Ascending aorta (tissue), 2 donors: ENCODE measurements around the gene VANGL2. TPM values are rescaled to one million over a fixed set of nuclear protein-coding genes. Genes with fewer than 3 reads are reported as not detected.
"Not testable (repeated sequence)": the region's sequence is repeated elsewhere in the genome, so short reads cannot be mapped to it uniquely, and the experiment has no call there.

Source experiments
- DNase-seq, 2 donors: peaks; one replicate each; pipeline ENCODE4 v3.0.0-alpha.2; 2019; ENCODE audit warnings: low spot score in 2 of 2
- H3K27ac ChIP-seq, 2 donors: fragments of 200-600 bp; sonication (generic); one replicate each; pipeline ENCODE4 v1.5.1; 2016 to 2017; ENCODE audit warnings: mild to moderate bottlenecking in 1 of 2
- H3K27me3 ChIP-seq: fragments of 200-600 bp; sonication (generic); one replicate; pipeline ENCODE4 v1.5.1; 2017
- H3K36me3 ChIP-seq, 2 donors: fragments of 200-600 bp; sonication (generic); one replicate each; pipeline ENCODE4 v1.5.1; 2016
- H3K4me1 ChIP-seq, 2 donors: fragments of 200-600 bp; sonication (generic); one replicate each; pipeline ENCODE4 v1.5.1; 2016 to 2017; ENCODE audit warnings: mild to moderate bottlenecking in 1 of 2
- H3K4me3 ChIP-seq, 2 donors: fragments of 200-600 bp; sonication (generic); one replicate each; pipeline ENCODE4 v1.5.1; 2016 to 2017; ENCODE audit warnings: mild to moderate bottlenecking in 1 of 2
- H3K9me3 ChIP-seq, 2 donors: fragments of 200-600 bp; sonication (generic); one replicate each; pipeline ENCODE4 v1.5.1; 2016
- CTCF ChIP-seq, 3 experiments: fragments of 200-600 bp in 2 of 3; fragments of 450-650 bp in 1 of 3; sonication (generic) in 2 of 3; IDR thresholded peaks; one replicate each; pipeline ENCODE4 v1.5.1; 2016 to 2019; ENCODE audit warnings: antibody characterized with exemption in 3 of 3, mild to moderate bottlenecking in 1 of 3, moderate library complexity in 1 of 3
- intact Hi-C: fragments of 100-400 bp; cut with DNase I; formaldehyde crosslinking; loops from one replicate; pipeline ENCODE4 v1.15.1; 2023
- total RNA-seq: library from RNA; depleted of rRNA; stranded (reverse); fragments of >200 nt; gene quantifications from one replicate; pipeline ENCODE4 v1.1.0, GENCODE V29; 2016

VANGL2 gene
- total RNA-seq, 1 donor from 2014 or later, result 0.96 TPM

GRCh38 chr1:160376525-160377131 is 23.7 kb upstream of the VANGL2 start:
- no peaks in the 10 kb centered on the region for H3K27me3 ChIP-seq
- TF ChIP-seq CTCF (IDR thresholded peaks at IDR 0.05), result peak; percentile 69 to 79 (median 70)
- no peaks in the 10 kb centered on the region for H3K4me1 ChIP-seq
- H3K36me3 ChIP-seq, result no peaks in the 10 kb centered on the region
- intact Hi-C loops, result no loop called here
- H3K9me3 ChIP-seq, result no peaks in the 10 kb centered on the region
- no peak overlapping the region for H3K4me3 ChIP-seq
- H3K27ac ChIP-seq, result no peak overlapping the region
- DNase-seq, result no peak

GRCh38 chr1:160377585-160378206 is 22.7 kb upstream of the VANGL2 start:
- Histone ChIP-seq H3K27me3 (no peaks in the 10 kb centered on the region), H3K36me3 (no peaks in the 10 kb centered on the region), H3K27ac (no peak overlapping the region), H3K9me3 (no peaks in the 10 kb centered on the region), H3K4me3 (no peak overlapping the region), H3K4me1 (no peaks in the 10 kb centered on the region)
- no peak for TF ChIP-seq CTCF (IDR thresholded peaks at IDR 0.05)
- no peak for DNase-seq
- intact Hi-C loops, result no loop called here

GRCh38 chr1:160384812-160385211 is 15.6 kb upstream of the VANGL2 start:
- H3K36me3 ChIP-seq, H3K4me1 ChIP-seq, H3K27ac ChIP-seq: not testable (repeated sequence)

GRCh38 chr1:160388406-160388805 is 12.0 kb upstream of the VANGL2 start:
- intact Hi-C loops, H3K9me3 ChIP-seq, H3K4me1 ChIP-seq, H3K27ac ChIP-seq, H3K4me3 ChIP-seq, H3K36me3 ChIP-seq, DNase-seq, H3K27me3 ChIP-seq: not testable (repeated sequence)

More at GRCh38 chr1:160384812-160385211, 15.6 kb upstream of the VANGL2 start:
- H3K27me3 ChIP-seq, DNase-seq, intact Hi-C loops, H3K9me3 ChIP-seq, H3K4me3 ChIP-seq: not testable (repeated sequence)

- no peak overlapping the region for H3K4me3 ChIP-seq
- no peak for TF ChIP-seq CTCF (IDR thresholded peaks at IDR 0.05)
- no peak overlapping the region for H3K27ac ChIP-seq
- no peaks in the 10 kb centered on the region for H3K9me3 ChIP-seq
- H3K36me3 ChIP-seq, result no peaks in the 10 kb centered on the region
- no peaks in the 10 kb centered on the region for H3K4me1 ChIP-seq
- no peaks in the 10 kb centered on the region for H3K27me3 ChIP-seq
- intact Hi-C loops, result no loop called here
- no peak for DNase-seq
Observed at GRCh38 chr1:160394673-160395072, 5.7 kb upstream of the VANGL2 start.

GRCh38 chr1:160397651-160398050 is 2.7 kb upstream of the VANGL2 start:
- Histone ChIP-seq H3K4me1 (peaks cover 5 to 7% of the 10 kb centered on the region in 2 donors), H3K36me3 (no peaks in the 10 kb centered on the region), H3K9me3 (no peaks in the 10 kb centered on the region), H3K27ac (no peak overlapping the region), H3K4me3 (no peak overlapping the region), H3K27me3 (peaks cover 4% of the 10 kb centered on the region)
- intact Hi-C loops, result no loop called here
- DNase-seq, result no peak
- TF ChIP-seq CTCF (IDR thresholded peaks at IDR 0.05), result no peak
